Pancreas (tissue), 10 donors: ENCODE measurements around the gene LPCAT1. TPM values are rescaled to one million over a fixed set of nuclear protein-coding genes. Genes with fewer than 3 reads are reported as not detected.
A peak's percentile ranks its signal among the peaks of the same experiment; 100 is the strongest.

Source experiments
- ATAC-seq, 4 donors: fragments of 200-7000 bp; cut with Tn5 transposase; one replicate each; pipeline versions ENCODE4 v1.8.0 to v1.9.1; 2020; ENCODE audit warnings: mild to moderate bottlenecking in 4 of 4, moderate library complexity in 4 of 4
- DNase-seq, 6 donors: peaks; one replicate each; pipeline ENCODE4 v3.0.0-alpha.2; 2020
- FAIRE-seq: peaks from 2 replicates; lab custom pipeline; 2012; peaks lifted over from hg19 to GRCh38; lab: Jason Lieb, UNC
- H3K27ac ChIP-seq, 4 donors: fragments of 200-600 bp; sonication (generic); 1 replicate in 3 of 4; 2 replicates in 1 of 4; pipeline versions ENCODE4 v1.5.0 to v1.8.0; 2020
- H3K27me3 ChIP-seq, 4 donors: fragments of 200-600 bp; one replicate each; pipeline ENCODE4 v1.8.0; 2021
- H3K36me3 ChIP-seq, 3 donors: fragments of 200-600 bp; sonication (generic) in 1 of 3; one replicate each; pipeline versions ENCODE4 v1.5.0 to v1.8.0; 2020 to 2021
- H3K4me1 ChIP-seq, 3 donors: fragments of 200-600 bp; one replicate each; pipeline ENCODE4 v1.8.0; 2021
- H3K4me3 ChIP-seq, 4 donors: fragments of 200-600 bp; sonication (generic) in 2 of 4; one replicate each; pipeline versions ENCODE4 v1.5.0 to v1.8.0; 2020 to 2021
- H3K9me3 ChIP-seq, 4 donors: fragments of 200-600 bp; one replicate each; pipeline ENCODE4 v1.8.0; 2021
- CTCF ChIP-seq, 4 donors: fragments of 200-600 bp; sonication (generic) in 3 of 4; IDR thresholded peaks; one replicate each; pipeline versions ENCODE4 v1.5.0 to v1.8.0; 2021; ENCODE audit warnings: antibody characterized with exemption in 4 of 4
- WGBS, 2 donors: extraction: QIAGEN DNeasy Blood & Tissue Kit; methylation state at CpG; one replicate each; pipeline ENCODE4 v1.1.7; 2013; 5-methylcytosine and 5-hydroxymethylcytosine counted together
- intact Hi-C, 3 donors: fragments of 100-400 bp; cut with DNase I; formaldehyde crosslinking; loops; one replicate each; pipeline versions ENCODE4 v1.11.1 to v1.14.2; 2022
- polyA plus RNA-seq, 2 donors: library from polyadenylated mRNA; stranded (reverse); fragments of 200-250 nt; gene quantifications; one replicate each; pipeline ENCODE4 v1.2.3, GENCODE V29; 2013
- total RNA-seq, 6 donors: library from RNA; stranded (reverse); fragmentation: NEBNext Ultra II Directional in 4 of 6; extraction: Animal tissue kit (Norgen Biotek cat#: 25700) in 4 of 6; gene quantifications; one replicate each; pipeline versions ENCODE4 v1.2.1 to v1.2.4, GENCODE V29; 2021 to 2023
- donor health status: healthy with polysubstance abuse.
- donor health status: DM: no; HTN: no; CAD: no; lungs with moderate emphysema.
- donor health status: DM: no; HTN: no; CAD: no.
- donor health status: control.
- donor health status: control.
- donor health status: Bipolar disorder and iron deficiency.
- donor health status: DM: yes; HTN: yes; CAD: no.
- donor health status: DM: no; HTN: no; CAD: no.
- donor health status: DM: no; HTN: no; CAD: no.
- donor health status: DM: yes; HTN: yes; CAD: no.

Gene LPCAT1
- total and polyA plus RNA-seq, 8 donors = 6.5 to 26.1 (median 13.8) TPM

DNA sequence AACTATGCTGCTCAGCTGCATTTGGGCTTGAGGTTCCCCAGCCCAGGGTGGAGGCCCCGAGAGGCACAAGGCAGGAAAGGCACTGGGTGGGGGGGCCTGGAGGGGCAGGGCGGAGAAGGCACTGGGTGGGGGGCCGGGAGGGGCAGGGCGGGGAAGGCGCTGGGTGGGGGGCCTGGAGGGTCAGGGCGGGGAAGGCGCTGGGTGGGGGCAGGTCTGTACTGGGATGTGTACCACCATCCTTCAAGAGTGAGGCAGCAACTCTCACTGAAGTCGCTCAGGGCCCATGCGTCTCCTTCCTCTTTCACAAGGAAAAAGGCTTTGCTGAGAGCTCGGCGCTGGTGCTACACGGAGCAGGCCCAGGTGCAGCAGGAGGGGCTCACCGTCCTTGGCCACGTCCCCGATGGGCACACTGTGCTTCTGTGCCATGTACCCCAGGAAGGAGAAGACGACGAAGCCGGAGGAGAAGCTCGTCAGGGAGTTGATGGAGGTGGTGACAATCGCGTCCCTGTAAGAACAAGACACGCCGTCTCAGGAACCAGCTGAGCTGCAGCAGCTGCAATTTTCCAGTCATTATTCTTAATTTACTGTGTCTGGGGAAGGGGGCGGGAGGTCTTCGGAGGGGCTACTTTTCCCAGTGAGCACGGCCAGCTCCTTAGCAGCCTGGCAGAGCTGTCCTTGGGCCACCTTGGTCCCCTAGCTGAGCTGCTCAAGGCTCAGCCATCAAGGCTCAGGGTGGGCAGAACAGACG is 109.3 kb downstream of the LPCAT1 start:
- Histone ChIP-seq H3K36me3 (no peaks in the 10 kb centered on the region), H3K9me3 (no peaks in the 10 kb centered on the region), H3K27me3 (peaks cover 0 to 2% (median 0%) of the 10 kb centered on the region in 4 donors), H3K4me3 (no peak overlapping the region), H3K4me1 (no peaks in the 10 kb centered on the region), H3K27ac (no peak overlapping the region)
- FAIRE-seq = no peak
- WGBS, 2 donors = 44 to 48% methylated on average over 27 of the region's 27 CpGs
- intact Hi-C loops = no loop called here
- peak in 2 of 6 donors; percentile 39 to 60 for DNase-seq
- TF ChIP-seq CTCF (IDR thresholded peaks at IDR 0.05) = no peak
- no peak for ATAC-seq

DNA sequence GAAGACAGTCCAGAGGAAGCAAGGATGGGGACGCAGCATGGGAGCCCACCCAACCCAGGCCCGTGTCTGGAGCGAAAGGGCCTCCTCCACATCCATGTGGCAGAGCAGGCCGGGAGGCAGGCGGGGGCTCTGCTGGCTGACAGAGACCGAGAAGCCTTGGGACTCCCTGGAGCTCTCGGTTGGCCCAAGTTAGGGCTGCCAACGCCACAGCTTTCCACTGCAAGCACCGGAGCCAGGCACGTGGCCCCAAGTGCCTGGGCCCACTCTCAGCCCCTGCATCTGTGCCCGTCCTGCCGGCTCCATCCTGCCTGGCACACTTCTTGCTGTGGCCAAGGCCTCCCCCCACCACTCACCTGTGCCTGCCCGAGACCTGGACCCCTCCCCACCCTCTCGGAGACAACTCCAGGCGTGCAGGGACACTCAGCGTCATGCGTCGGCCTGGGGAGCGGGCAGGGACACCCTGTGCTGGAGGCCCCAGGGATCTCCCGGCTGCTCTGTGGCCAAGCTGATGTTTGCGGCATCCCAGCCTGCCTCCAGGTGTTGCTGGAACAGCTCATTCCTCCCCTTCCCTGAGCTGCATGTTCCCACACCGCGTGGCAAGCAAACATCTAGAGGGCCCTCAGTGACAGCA is 110.0 kb downstream of the LPCAT1 start:
- WGBS, 2 donors = 57 to 62% methylated on average over 23 of the region's 23 CpGs
- DNase-seq (peak in 2 of 6 donors; percentile 56 to 69), FAIRE-seq (no peak), ATAC-seq (no peak)
- Histone ChIP-seq H3K4me1 (no peaks in the 10 kb centered on the region), H3K27ac (no peak overlapping the region), H3K36me3 (no peaks in the 10 kb centered on the region), H3K9me3 (no peaks in the 10 kb centered on the region), H3K27me3 (peaks cover 0 to 2% (median 0%) of the 10 kb centered on the region in 4 donors), H3K4me3 (no peak overlapping the region)
- no peak for TF ChIP-seq CTCF (IDR thresholded peaks at IDR 0.05)
- intact Hi-C loops = no loop called here

DNA sequence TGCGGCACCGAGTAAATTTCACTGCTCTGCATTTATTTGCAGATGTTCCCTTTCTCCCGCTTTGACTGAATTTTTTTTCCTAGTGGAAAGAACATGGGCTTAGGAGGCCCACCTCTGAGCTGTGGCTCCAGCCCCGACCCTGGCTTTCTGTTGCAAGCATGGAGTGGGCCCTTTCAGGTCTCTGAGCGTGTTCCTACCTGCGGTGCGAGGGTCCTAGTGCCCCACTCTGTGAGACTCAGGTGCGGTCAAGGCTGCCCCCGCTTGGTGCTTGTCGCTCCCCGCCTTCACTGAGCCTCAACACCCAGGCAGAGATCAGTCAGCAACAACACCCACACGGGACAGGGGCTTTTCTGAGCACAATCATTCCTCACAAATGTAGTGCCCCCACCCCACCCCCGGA is 110.5 kb downstream of the LPCAT1 start:
- Histone ChIP-seq H3K4me3 (no peak overlapping the region), H3K27me3 (peaks cover 0 to 2% (median 0%) of the 10 kb centered on the region in 4 donors), H3K4me1 (no peaks in the 10 kb centered on the region), H3K9me3 (no peaks in the 10 kb centered on the region), H3K27ac (no peak overlapping the region), H3K36me3 (no peaks in the 10 kb centered on the region)
- FAIRE-seq = no peak
- no peak for ATAC-seq
- intact Hi-C loops = no loop called here
- peak in 2 of 6 donors; percentile 22 to 29 for DNase-seq
- 50 to 57% methylated on average over 13 of the region's 13 CpGs for WGBS, 2 donors
- TF ChIP-seq CTCF (IDR thresholded peaks at IDR 0.05) = no peak

DNA sequence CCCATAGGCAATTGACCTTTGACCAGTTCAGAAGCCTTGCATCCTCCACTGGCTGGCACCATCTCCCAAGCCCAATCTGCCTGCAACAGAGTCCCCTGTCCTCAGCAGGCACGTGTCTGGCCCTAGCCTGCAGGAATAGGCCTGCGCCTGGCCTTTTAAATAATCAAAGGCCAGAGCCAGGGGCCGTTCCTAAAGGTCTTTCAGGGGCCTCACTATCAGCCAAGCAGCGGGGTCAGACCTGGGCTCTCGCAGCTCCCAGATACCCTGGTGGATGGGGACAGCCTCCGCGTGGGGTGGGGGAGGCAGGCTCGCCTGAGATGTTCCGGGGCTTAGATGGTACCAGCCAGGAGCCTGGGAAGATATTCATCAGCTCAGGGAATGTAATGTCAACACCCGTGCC is 111.1 kb downstream of the LPCAT1 start:
- WGBS, 2 donors = 53% methylated on average over 10 of the region's 10 CpGs
- Histone ChIP-seq H3K4me1 (no peaks in the 10 kb centered on the region), H3K4me3 (no peak overlapping the region), H3K27me3 (peaks cover 0 to 2% (median 0%) of the 10 kb centered on the region in 4 donors), H3K27ac (no peak overlapping the region), H3K36me3 (no peaks in the 10 kb centered on the region), H3K9me3 (no peaks in the 10 kb centered on the region)
- no peak for FAIRE-seq
- intact Hi-C loops = no loop called here
- no peak for TF ChIP-seq CTCF (IDR thresholded peaks at IDR 0.05)
- peak in 2 of 6 donors; percentile 41 to 49 for DNase-seq
- no peak for ATAC-seq

DNA sequence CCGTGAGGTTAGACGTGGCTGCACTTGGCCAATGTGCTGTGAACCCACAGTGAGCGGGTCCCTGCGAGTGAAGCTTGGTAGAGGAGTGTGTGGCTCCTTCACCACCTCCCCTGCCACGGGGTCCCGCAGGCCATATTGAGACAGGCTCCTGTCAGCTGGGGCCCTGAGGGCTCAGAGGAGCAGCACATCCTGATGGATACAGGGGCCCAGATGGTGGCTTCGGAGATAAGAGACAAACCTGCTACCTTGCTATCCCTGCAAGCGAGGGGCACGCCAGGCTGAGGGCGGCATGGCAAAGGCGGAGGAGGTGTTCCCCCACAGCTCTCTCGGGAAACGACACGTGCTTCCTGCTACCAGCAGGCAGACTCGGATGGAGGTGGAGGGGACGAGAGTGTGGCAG is 111.6 kb downstream of the LPCAT1 start:
- DNase-seq (peak in 2 of 6 donors; percentile 35 to 37), ATAC-seq (no peak), FAIRE-seq (no peak)
- intact Hi-C loops = no loop called here
- 44 to 56% methylated on average over 16 of the region's 16 CpGs for WGBS, 2 donors
- no peak for TF ChIP-seq CTCF (IDR thresholded peaks at IDR 0.05)
- Histone ChIP-seq H3K4me1 (no peaks in the 10 kb centered on the region), H3K4me3 (no peak overlapping the region), H3K9me3 (no peaks in the 10 kb centered on the region), H3K27me3 (peaks cover 0 to 2% (median 0%) of the 10 kb centered on the region in 4 donors), H3K36me3 (no peaks in the 10 kb centered on the region), H3K27ac (no peak overlapping the region)
